ENCODE data around the gene MOB2. TPM values are rescaled to one million over a fixed set of nuclear protein-coding genes. Genes with fewer than 3 reads are reported as not detected.
A peak's percentile ranks its signal among the peaks of the same experiment; 100 is the strongest.

MOB2 gene
- total and polyA plus RNA-seq, 12 donors: 25.2 to 59.1 (median 45.2) TPM

GRCh38 chr11:1506981-1507380 lies 20.4 kb upstream of the MOB2 start:
- Histone ChIP-seq H3K4me1 (peaks cover 40 to 86% (median 77%) of the 10 kb centered on the region in 9 donors), H3K4me3 (no peak overlapping the region), H3K27me3 (no peaks in the 10 kb centered on the region), H3K36me3 (peaks cover 0 to 8% (median 0%) of the 10 kb centered on the region in 9 donors), H3K27ac (peak overlapping the region in 3 of 10 donors; percentile 18 to 30 (median 26)), H3K9me3 (no peaks in the 10 kb centered on the region)
- no peak for TF ChIP-seq CTCF (IDR thresholded peaks at IDR 0.05)
- DNase-seq (no peak), ATAC-seq (no peak)
- intact Hi-C loops (cut with DNase I): no loop called here
- WGBS, 2 donors: 72 to 75% methylated on average over 9 of the region's 9 CpGs

GRCh38 chr11:1505480-1505879 lies 18.9 kb upstream of the MOB2 start:
- ATAC-seq: no peak
- 83 to 85% methylated on average over 11 of the region's 11 CpGs for WGBS, 2 donors
- no peak for TF ChIP-seq CTCF (IDR thresholded peaks at IDR 0.05)
- Histone ChIP-seq H3K4me1 (peaks cover 40 to 94% (median 87%) of the 10 kb centered on the region in 9 donors), H3K27me3 (no peaks in the 10 kb centered on the region), H3K9me3 (no peaks in the 10 kb centered on the region), H3K4me3 (no peak overlapping the region), H3K36me3 (peaks cover 0 to 6% (median 0%) of the 10 kb centered on the region in 9 donors), H3K27ac (no peak overlapping the region)
- no peak for DNase-seq
- intact Hi-C loops (cut with DNase I): no loop called here

- WGBS, 2 donors: 93 to 94% methylated on average over 28 of the region's 28 CpGs
- no peak for TF ChIP-seq CTCF (IDR thresholded peaks at IDR 0.05)
- no peak for DNase-seq
- no peaks in the 10 kb centered on the region for H3K9me3 ChIP-seq
- H3K4me3 ChIP-seq: no peak overlapping the region
- H3K4me1 ChIP-seq: peaks cover 40 to 100% (median 89%) of the 10 kb centered on the region in 9 donors
- intact Hi-C loops (cut with DNase I): no loop called here
- H3K36me3 ChIP-seq: peaks cover 0 to 11% (median 0%) of the 10 kb centered on the region in 9 donors
- H3K27me3 ChIP-seq: no peaks in the 10 kb centered on the region
- H3K27ac ChIP-seq: peak overlapping the region in 1 of 10 donors; percentile 78
- ATAC-seq: no peak
Measured at GRCh38 chr11:1504581-1505290, 18.2 kb upstream of the MOB2 start.

- Histone ChIP-seq H3K4me1 (peaks cover 40 to 95% (median 83%) of the 10 kb centered on the region in 9 donors), H3K27me3 (no peaks in the 10 kb centered on the region), H3K27ac (peak overlapping the region in 5 of 10 donors; percentile 18 to 78 (median 52)), H3K9me3 (no peaks in the 10 kb centered on the region), H3K36me3 (peaks cover 0 to 14% (median 0%) of the 10 kb centered on the region in 9 donors), H3K4me3 (no peak overlapping the region)
- intact Hi-C loops (cut with DNase I): no loop called here
- 74 to 83% methylated on average over 9 of the region's 9 CpGs for WGBS, 2 donors
- DNase-seq (no peak), ATAC-seq (no peak)
- no peak for TF ChIP-seq CTCF (IDR thresholded peaks at IDR 0.05)
Measured at GRCh38 chr11:1504138-1504537, 17.6 kb upstream of the MOB2 start.

Data from heart right ventricle (tissue), 16 donors.